IMR-90 (cell line): ENCODE data around the gene DDA1. TPM values are rescaled to one million over a fixed set of nuclear protein-coding genes. Genes with fewer than 3 reads are reported as not detected.

ENCODE experiments used
- ATAC-seq: fragments of 200-7000 bp; cut with Tn5 transposase; 2 replicates; pipeline ENCODE4 v1.9.1; 2020; ENCODE audit warnings: low read depth, mild to moderate bottlenecking, moderate library complexity
- BruUV-seq: library from RNA; stranded (reverse); fragments of 400-500 nt; replicated peaks from 2 replicates; lab custom pipeline; 2021; lab: Mats Ljungman, UMichigan
- CTCF ChIA-PET: fragments of 300-600 bp; formaldehyde crosslinking; extraction: SDS; loops from one replicate; lab custom pipeline; 2021; ENCODE audit warnings: antibody characterized with exemption; lab: Yijun Ruan, JAX
- POLR2A ChIA-PET: fragments of 300-600 bp; sonication (Branson Sonifier 250); formaldehyde crosslinking; loops from one replicate; lab custom pipeline; 2022; ENCODE audit warnings: antibody characterized with exemption; ENCODE audit not compliant: unreplicated experiment; lab: Charles Lee
- DNase-seq: peaks from one replicate; pipeline ENCODE4 v3.0.0; 2013
- H2AFZ ChIP-seq: replicated peaks from 2 replicates; pipeline ENCODE3; 2013; ENCODE audit warnings: low read length, mild to moderate bottlenecking; ENCODE audit not compliant: poor library complexity
- H2AK5ac ChIP-seq: 2 replicates; pipeline ENCODE4 v1.6.1; 2013; ENCODE audit warnings: low read depth, low read length, inconsistent platforms
- H2AK9ac ChIP-seq: replicated peaks from 2 replicates; pipeline ENCODE3; 2013; ENCODE audit warnings: mild to moderate bottlenecking, low read depth, low read length, moderate library complexity; ENCODE audit not compliant: poor library complexity
- H2BK120ac ChIP-seq: 2 replicates; pipeline ENCODE4 v1.6.1; 2013; ENCODE audit warnings: low read depth, low read length, inconsistent platforms
- H2BK15ac ChIP-seq: 3 replicates; pipeline ENCODE4 v1.6.1; 2013; ENCODE audit warnings: low read depth, low read length, inconsistent platforms
- H2BK20ac ChIP-seq: 2 replicates; pipeline ENCODE4 v1.6.1; 2013; ENCODE audit warnings: low read depth, mild to moderate bottlenecking, inconsistent platforms, low read length, moderate library complexity
- H2BK5ac ChIP-seq: 2 replicates; pipeline ENCODE4 v1.6.1; 2013; ENCODE audit warnings: mild to moderate bottlenecking, low read depth, low read length, inconsistent platforms; ENCODE audit not compliant: poor library complexity, severe bottlenecking
- H3K14ac ChIP-seq: replicated peaks from 2 replicates; pipeline ENCODE4 v1.6.1; 2013; ENCODE audit warnings: low read depth, low read length, inconsistent platforms
- H3K18ac ChIP-seq: 2 replicates; pipeline ENCODE4 v1.6.1; 2013; ENCODE audit warnings: low read depth, low read length, control low read depth
- H3K23ac ChIP-seq: 2 replicates; pipeline ENCODE4 v1.6.1; 2013; ENCODE audit warnings: low read depth, low read length, inconsistent platforms
- H3K27ac ChIP-seq: 2 replicates; pipeline ENCODE4 v1.5.1; 2013; ENCODE audit warnings: mild to moderate bottlenecking, control low read depth, low read length; ENCODE audit not compliant: insufficient read depth
- H3K27me3 ChIP-seq: 2 replicates; pipeline ENCODE4 v1.6.1; 2013; ENCODE audit warnings: low read length; ENCODE audit not compliant: control insufficient read depth, insufficient read depth
- H3K36me3 ChIP-seq: 2 replicates; pipeline ENCODE4 v1.6.1; 2013; ENCODE audit warnings: low read length, mixed read lengths; ENCODE audit not compliant: control insufficient read depth, insufficient read depth
- H3K4ac ChIP-seq: 2 replicates; pipeline ENCODE4 v1.6.1; 2013; ENCODE audit warnings: low read depth, low read length, inconsistent platforms
- H3K4me1 ChIP-seq: 2 replicates; pipeline ENCODE4 v1.6.1; 2013; ENCODE audit warnings: low read length, mixed read lengths; ENCODE audit not compliant: control insufficient read depth, insufficient read depth
- H3K4me2 ChIP-seq: 2 replicates; pipeline ENCODE4 v1.6.1; 2013; ENCODE audit warnings: low read depth, mild to moderate bottlenecking, control low read depth, low read length, moderate library complexity
- H3K4me3 ChIP-seq: 2 replicates; pipeline ENCODE4 v1.5.1; 2013; ENCODE audit warnings: low read depth, mild to moderate bottlenecking, control low read depth, low read length, moderate library complexity; ENCODE audit not compliant: insufficient read depth
- H3K56ac ChIP-seq: 2 replicates; pipeline ENCODE4 v1.6.1; 2013; ENCODE audit warnings: low read length, inconsistent platforms; ENCODE audit not compliant: insufficient read depth; ENCODE audit errors: extremely low read depth
- H3K79me1 ChIP-seq, 2 experiments: 2 replicates each; pipeline ENCODE4 v1.6.1; 2013; ENCODE audit warnings: low read length in 2 of 2, inconsistent platforms in 1 of 2, low read depth in 1 of 2
- H3K9ac ChIP-seq: 2 replicates; pipeline ENCODE4 v1.6.1; 2013; ENCODE audit warnings: low read depth, low read length, control low read depth
- H3K9me1 ChIP-seq: 2 replicates; pipeline ENCODE4 v1.6.1; 2013; ENCODE audit warnings: low read length, inconsistent platforms; ENCODE audit not compliant: insufficient read depth
- H3K9me3 ChIP-seq: 2 replicates; pipeline ENCODE4 v1.6.1; 2013; ENCODE audit warnings: low read length; ENCODE audit not compliant: control insufficient read depth, insufficient read depth
- H4K20me1 ChIP-seq: 2 replicates; pipeline ENCODE4 v1.6.1; 2013; ENCODE audit warnings: low read length, inconsistent platforms; ENCODE audit not compliant: insufficient read depth
- H4K5ac ChIP-seq: 2 replicates; pipeline ENCODE4 v1.6.1; 2013; ENCODE audit warnings: mild to moderate bottlenecking, low read depth, low read length, control low read depth
- H4K8ac ChIP-seq, 2 experiments: 2 replicates each; pipeline ENCODE4 v1.6.1; 2013; ENCODE audit warnings: low read depth in 2 of 2, low read length in 2 of 2, control low read depth in 1 of 2, inconsistent platforms in 1 of 2
- H4K91ac ChIP-seq: 2 replicates; pipeline ENCODE4 v1.6.1; 2013; ENCODE audit warnings: low read depth, low read length, inconsistent platforms; ENCODE audit not compliant: insufficient read depth
- CTCF ChIP-seq: conservative IDR thresholded peaks from 2 replicates; pipeline ENCODE4 v1.5.1; 2012; ENCODE audit warnings: mild to moderate bottlenecking, low read depth, low read length, improper control_type of control experiment
- POLR2A ChIP-seq: IDR thresholded peaks from 2 replicates; pipeline ENCODE4 v1.6.1; 2012; ENCODE audit warnings: mild to moderate bottlenecking, low read depth, low read length
- WGBS, 2 experiments: methylation state at CpG; one replicate each; pipeline versions ENCODE4 v1.1.5 to v1.1.7; 2013; ENCODE audit warnings: missing lambda C conversion rate in 2 of 2; ENCODE audit not compliant: insufficient read length in 1 of 2; ENCODE audit errors: extremely low coverage in 2 of 2; 5-methylcytosine and 5-hydroxymethylcytosine counted together
- dilution Hi-C: fragments of 300-500 bp; cut with HindIII; formaldehyde crosslinking; loops from one replicate; pipeline ENCODE4 v1.14.3; 2018; ENCODE audit warnings: low sequenced_read_pairs; ENCODE audit not compliant: unreplicated experiment
- in situ Hi-C: fragments of 300-500 bp; cut with MboI; formaldehyde crosslinking; loops from 3 replicates; pipeline ENCODE4 v1.14.3; 2019; ENCODE audit warnings: low sequenced_read_pairs, inconsistent platforms, mixed read lengths
- intact Hi-C: fragments of 100-400 bp; cut with micrococcal nuclease; formaldehyde crosslinking; loops from 2 replicates; pipeline ENCODE4 v1.10.0; 2022
- polyA plus RNA-seq, 3 experiments: library from polyadenylated mRNA; depleted of rRNA; stranded (reverse); fragments of >200 nt; gene quantifications; 2 replicates each; pipeline ENCODE4 v1.2.3, GENCODE V29; 2012; ENCODE audit warnings: low replicate concordance in 1 of 3
- total RNA-seq: library from RNA; depleted of rRNA; stranded (reverse); fragments of >200 nt; gene quantifications from 2 replicates; pipeline ENCODE4 v1.2.3, GENCODE V29; 2012

DDA1 gene
- total and polyA plus RNA-seq, 2 of the 4 experiments (the other 2 are of a cell fraction) = 33.7 to 87.2 TPM

GRCh38 chr19:17357724-17358123 is 48.4 kb downstream of the DDA1 start:
- no peaks in the 10 kb centered on the region for H4K20me1 ChIP-seq
- no peak overlapping the region for H2BK5ac ChIP-seq
- H3K4me2 ChIP-seq = no peak overlapping the region
- BruUV-seq = no TSS peak
- intact Hi-C loops = no loop called here
- no peak overlapping the region for H2BK20ac ChIP-seq
- H3K4ac ChIP-seq = no peak overlapping the region
- no peak overlapping the region for H3K9ac ChIP-seq
- H3K36me3 ChIP-seq = no peaks in the 10 kb centered on the region
- H3K27me3 ChIP-seq = peaks cover 8% of the 10 kb centered on the region
- H2BK120ac ChIP-seq = no peak overlapping the region
- no peak overlapping the region for H4K8ac ChIP-seq
- no peaks in the 10 kb centered on the region for H3K4me1 ChIP-seq
- POLR2A ChIA-PET = interaction anchor here (0.6 kb wide), 1 partner anchor 213 kb away, joined by 5 read pairs; no protein-coding TSS in a partner anchor
- no peak overlapping the region for H3K14ac ChIP-seq
- H4K91ac ChIP-seq = no peak overlapping the region
- H3K79me1 ChIP-seq = no peaks in the 10 kb centered on the region
- H3K9me1 ChIP-seq = no peaks in the 10 kb centered on the region
- in situ Hi-C loops = no loop called here
- no peak overlapping the region for H2AK5ac ChIP-seq
- no peak overlapping the region for H4K5ac ChIP-seq
- H3K18ac ChIP-seq = no peak overlapping the region
- no peak for ATAC-seq
- no peaks in the 10 kb centered on the region for H3K9me3 ChIP-seq
- CTCF ChIA-PET = no interaction called here
- no peak overlapping the region for H2AK9ac ChIP-seq
- dilution Hi-C loops = no loop called here
- H3K4me3 ChIP-seq = no peak overlapping the region
- WGBS, 2 experiments = 56% methylated on average over 5 of the region's 11 CpGs; no CpG with 5 or more reads in 1 of the 2 experiments
- no peak overlapping the region for H3K27ac ChIP-seq
- no peak overlapping the region for H2BK15ac ChIP-seq
- no peak for TF ChIP-seq POLR2A
- no peak for TF ChIP-seq CTCF
- H3K56ac ChIP-seq = no peak overlapping the region
- DNase-seq = no peak
- no peak overlapping the region; the same call in 1 of the 2 replicates for H3K23ac ChIP-seq
- H2AFZ ChIP-seq = no peak overlapping the region
